GM23338 (cell line): Measurements from ENCODE around the gene B4GAT1. TPM values are rescaled to one million over a fixed set of nuclear protein-coding genes. Genes with fewer than 3 reads are reported as not detected.

Source experiments
- ATAC-seq: fragments of 200-7000 bp; cut with Tn5 transposase; 3 replicates; pipeline ENCODE4 v1.9.1; 2020
- DNase-seq: peaks from one replicate; pipeline ENCODE4 v3.0.0-alpha.2; 2015; ENCODE audit warnings: low spot score
- H2AFZ ChIP-seq: fragments of 200-600 bp; sonication (generic); 2 replicates; pipeline ENCODE4 v1.8.0; 2016; ENCODE audit warnings: antibody characterized with exemption, mild to moderate bottlenecking, moderate library complexity
- H3F3A ChIP-seq: fragments of 200-600 bp; sonication (generic); replicated peaks from 2 replicates; pipeline ENCODE4 v1.8.0; 2017; ENCODE audit warnings: antibody characterized with exemption, mixed run types, low read depth
- H3K27ac ChIP-seq: fragments of 200-600 bp; sonication (generic); 2 replicates; pipeline ENCODE4 v1.6.1; 2016; ENCODE audit warnings: low read depth
- H3K27me3 ChIP-seq: fragments of 200-600 bp; sonication (generic); 2 replicates; pipeline ENCODE4 v1.8.0; 2016; ENCODE audit warnings: mild to moderate bottlenecking, mixed run types, moderate library complexity; ENCODE audit not compliant: insufficient read depth
- H3K36me3 ChIP-seq: fragments of 200-600 bp; sonication (generic); 2 replicates; pipeline ENCODE4 v1.8.0; 2016; ENCODE audit warnings: mild to moderate bottlenecking; ENCODE audit not compliant: insufficient read depth
- H3K4me1 ChIP-seq: fragments of 200-600 bp; sonication (generic); 2 replicates; pipeline ENCODE4 v1.8.0; 2016; ENCODE audit warnings: mild to moderate bottlenecking, moderate library complexity; ENCODE audit not compliant: insufficient read depth
- H3K4me2 ChIP-seq: fragments of 200-600 bp; sonication (generic); 2 replicates; pipeline ENCODE4 v1.7.1; 2017; ENCODE audit warnings: mixed run types
- H3K4me3 ChIP-seq: fragments of 200-600 bp; sonication (generic); 2 replicates; pipeline ENCODE4 v1.6.1; 2016; ENCODE audit warnings: mixed run types
- H3K79me2 ChIP-seq: fragments of 200-600 bp; sonication (generic); replicated peaks from 2 replicates; pipeline ENCODE4 v1.8.0; 2017; ENCODE audit warnings: mild to moderate bottlenecking; ENCODE audit not compliant: insufficient read depth
- H3K9me2 ChIP-seq: fragments of 200-600 bp; sonication (generic); 2 replicates; pipeline ENCODE4 v1.8.0; 2017; ENCODE audit not compliant: insufficient read depth
- H4K20me1 ChIP-seq: fragments of 200-600 bp; sonication (generic); replicated peaks from 2 replicates; pipeline ENCODE4 v1.8.0; 2017; ENCODE audit warnings: mild to moderate bottlenecking; ENCODE audit not compliant: insufficient read depth
- H3K27ac Mint-ChIP-seq: 2 replicates; pipeline ENCODE4 v1.8.0; 2020; ENCODE audit warnings: inconsistent platforms, mild to moderate bottlenecking, moderate library complexity, mixed read lengths
- H3K27me3 Mint-ChIP-seq: 3 replicates; pipeline ENCODE4 v1.8.0; 2022; ENCODE audit warnings: low read depth, mild to moderate bottlenecking, moderate library complexity, mixed read lengths, inconsistent platforms; ENCODE audit not compliant: insufficient read depth, poor library complexity
- H3K36me3 Mint-ChIP-seq: 3 replicates; pipeline ENCODE4 v1.8.0; 2021; ENCODE audit warnings: low read depth, mild to moderate bottlenecking, inconsistent platforms, moderate library complexity, mixed read lengths
- H3K4me1 Mint-ChIP-seq: 3 replicates; pipeline ENCODE4 v1.8.0; 2020; ENCODE audit warnings: mild to moderate bottlenecking, inconsistent platforms, mixed read lengths
- H3K4me3 Mint-ChIP-seq: 3 replicates; pipeline ENCODE4 v1.8.0; 2021; ENCODE audit warnings: moderate library complexity, mild to moderate bottlenecking, inconsistent platforms, mixed read lengths
- H3K9me3 Mint-ChIP-seq: 3 replicates; pipeline ENCODE4 v1.8.0; 2020; ENCODE audit warnings: moderate library complexity, mild to moderate bottlenecking, inconsistent platforms, mixed read lengths
- CREB1 ChIP-seq: fragments of 250-450 bp; sonication (Bioruptor Pico); IDR thresholded peaks from 2 replicates; pipeline ENCODE4 v1.5.0; 2020; ENCODE audit warnings: low read depth, mild to moderate bottlenecking, moderate library complexity
- CTCF ChIP-seq, 2 experiments: fragments of 200-600 bp in 1 of 2; sonication (generic) in 1 of 2; conservative IDR thresholded peaks; 2 replicates each; pipeline versions ENCODE4 v1.5.1 to v1.6.1; 2016 to 2017; ENCODE audit warnings: antibody characterized with exemption in 2 of 2, low read depth in 2 of 2, mild to moderate bottlenecking in 2 of 2, moderate library complexity in 1 of 2
- EZH2 ChIP-seq: fragments of 200-600 bp; sonication (generic); IDR thresholded peaks from one replicate; pipeline ENCODE4 v1.8.0; 2017; ENCODE audit warnings: antibody characterized with exemption, mild to moderate bottlenecking, low read depth; ENCODE audit not compliant: unreplicated experiment
- EZH2phosphoT487 ChIP-seq: fragments of 200-600 bp; sonication (generic); IDR thresholded peaks from one replicate; pipeline ENCODE4 v1.8.1; 2018; ENCODE audit warnings: antibody characterized with exemption; ENCODE audit not compliant: unreplicated experiment
- JUNB ChIP-seq: IDR thresholded peaks from one replicate; pipeline ENCODE4 v1.6.1; 2016; ENCODE audit warnings: antibody characterized with exemption; ENCODE audit not compliant: unreplicated experiment
- NANOG ChIP-seq: IDR thresholded peaks from 2 replicates; pipeline ENCODE4 v1.6.1; 2016; ENCODE audit warnings: antibody characterized with exemption, borderline replicate concordance
- POLR2AphosphoS5 ChIP-seq: IDR thresholded peaks from 2 replicates; pipeline ENCODE4 v1.6.1; 2016; ENCODE audit warnings: antibody characterized with exemption, low read depth
- STAT1 ChIP-seq: IDR thresholded peaks from one replicate; pipeline ENCODE4 v1.6.1; 2016; ENCODE audit warnings: antibody characterized with exemption; ENCODE audit not compliant: unreplicated experiment
- ZNF114 ChIP-seq: fragments of 250-450 bp; sonication (Bioruptor Pico); IDR thresholded peaks from 2 replicates; pipeline ENCODE4 v1.5.0; 2020; ENCODE audit warnings: mild to moderate bottlenecking, moderate library complexity
- ZNF331 ChIP-seq: fragments of 250-450 bp; sonication (Bioruptor Pico); IDR thresholded peaks from 2 replicates; pipeline ENCODE4 v1.5.0; 2020; ENCODE audit warnings: low read depth, mild to moderate bottlenecking, moderate library complexity
- ZNF462 ChIP-seq: fragments of 250-450 bp; sonication (Bioruptor Pico); IDR thresholded peaks from 2 replicates; pipeline ENCODE4 v1.5.0; 2020; ENCODE audit warnings: mild to moderate bottlenecking, moderate library complexity
- polyA plus RNA-seq: library from polyadenylated mRNA; unstranded; fragments of >200 nt; fragmentation: Nextera tagmentation; extraction: Ambion mirVana; gene quantifications from 2 replicates; pipeline ENCODE4 v1.2.1, GENCODE V29; 2016
- total RNA-seq: library from RNA; depleted of rRNA; stranded (reverse); fragments of >200 nt; shearing (Covaris generic); gene quantifications from 2 replicates; pipeline ENCODE4 v1.2.3, GENCODE V29; 2014
- TF ChIP-seq, protein P1 (sequence below): IDR thresholded peaks from one replicate; pipeline ENCODE4 v1.6.1; 2018; ENCODE audit warnings: antibody characterized with exemption; ENCODE audit not compliant: unreplicated experiment
- TF ChIP-seq, protein P2 (sequence below): IDR thresholded peaks from 2 replicates; pipeline ENCODE4 v1.6.1; 2016; ENCODE audit warnings: antibody characterized with exemption

The B4GAT1 gene
- total and polyA plus RNA-seq, 2 experiments from 2014 or later = 23.5 to 41.9 TPM

DNA sequence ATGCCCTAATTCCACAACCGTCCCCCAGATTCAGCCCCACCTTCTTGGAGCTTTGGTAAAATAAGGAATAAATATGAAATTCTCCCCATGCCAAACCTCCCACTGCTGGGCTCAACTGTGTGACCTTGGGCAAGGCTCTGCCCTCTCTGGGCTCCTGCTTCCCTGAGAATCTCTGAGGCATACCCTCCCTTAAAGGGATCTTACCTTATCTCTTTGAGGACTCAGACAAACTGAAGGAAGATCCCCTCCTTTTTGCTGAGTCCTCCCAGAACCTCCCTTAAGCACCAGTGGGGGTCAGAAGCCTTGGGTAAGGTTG lies 33.3 kb downstream of the B4GAT1 start:
- Mint-ChIP-seq H3K4me3 (peak overlapping the region; percentile 81), H3K36me3 (peaks cover 11% of the 10 kb centered on the region; the same call in 2 of the 3 replicates), H3K9me3 (peaks cover 8% of the 10 kb centered on the region), H3K27ac (peak overlapping the region; percentile 74), H3K4me1 (peaks cover 43% of the 10 kb centered on the region), H3K27me3 (peaks cover 21% of the 10 kb centered on the region)
- Histone ChIP-seq H3K4me1 (peaks cover 32% of the 10 kb centered on the region), H4K20me1 (no peaks in the 10 kb centered on the region), H3F3A (peaks cover 16% of the 10 kb centered on the region; the same call in 1 of the 2 replicates), H3K27me3 (no peaks in the 10 kb centered on the region), H3K27ac (no peak overlapping the region), H3K4me2 (peak overlapping the region; percentile 89), H3K4me3 (peak overlapping the region; percentile 80; the same call in 1 of the 2 replicates), H3K9me2 (no peaks in the 10 kb centered on the region), H2AFZ (no peak overlapping the region), H3K36me3 (no peaks in the 10 kb centered on the region), H3K79me2 (no peaks in the 10 kb centered on the region)
- ATAC-seq (no peak), DNase-seq (no peak)
- TF ChIP-seq CREB1 (CRISPR knock-in tag) (no peak), POLR2AphosphoS5 (no peak), EZH2phosphoT487 (no peak), NANOG (no peak), CTCF (conservative IDR thresholded peaks at IDR 0.05; ENCODE audit: low read depth in 2 of 2) (no peak), ZNF462 (CRISPR knock-in tag) (no peak), JUNB (no peak), STAT1 (no peak), ZNF331 (no peak), ZNF114 (CRISPR knock-in tag) (no peak), EZH2 (no peak)
- TF ChIP-seq, protein P1, sequence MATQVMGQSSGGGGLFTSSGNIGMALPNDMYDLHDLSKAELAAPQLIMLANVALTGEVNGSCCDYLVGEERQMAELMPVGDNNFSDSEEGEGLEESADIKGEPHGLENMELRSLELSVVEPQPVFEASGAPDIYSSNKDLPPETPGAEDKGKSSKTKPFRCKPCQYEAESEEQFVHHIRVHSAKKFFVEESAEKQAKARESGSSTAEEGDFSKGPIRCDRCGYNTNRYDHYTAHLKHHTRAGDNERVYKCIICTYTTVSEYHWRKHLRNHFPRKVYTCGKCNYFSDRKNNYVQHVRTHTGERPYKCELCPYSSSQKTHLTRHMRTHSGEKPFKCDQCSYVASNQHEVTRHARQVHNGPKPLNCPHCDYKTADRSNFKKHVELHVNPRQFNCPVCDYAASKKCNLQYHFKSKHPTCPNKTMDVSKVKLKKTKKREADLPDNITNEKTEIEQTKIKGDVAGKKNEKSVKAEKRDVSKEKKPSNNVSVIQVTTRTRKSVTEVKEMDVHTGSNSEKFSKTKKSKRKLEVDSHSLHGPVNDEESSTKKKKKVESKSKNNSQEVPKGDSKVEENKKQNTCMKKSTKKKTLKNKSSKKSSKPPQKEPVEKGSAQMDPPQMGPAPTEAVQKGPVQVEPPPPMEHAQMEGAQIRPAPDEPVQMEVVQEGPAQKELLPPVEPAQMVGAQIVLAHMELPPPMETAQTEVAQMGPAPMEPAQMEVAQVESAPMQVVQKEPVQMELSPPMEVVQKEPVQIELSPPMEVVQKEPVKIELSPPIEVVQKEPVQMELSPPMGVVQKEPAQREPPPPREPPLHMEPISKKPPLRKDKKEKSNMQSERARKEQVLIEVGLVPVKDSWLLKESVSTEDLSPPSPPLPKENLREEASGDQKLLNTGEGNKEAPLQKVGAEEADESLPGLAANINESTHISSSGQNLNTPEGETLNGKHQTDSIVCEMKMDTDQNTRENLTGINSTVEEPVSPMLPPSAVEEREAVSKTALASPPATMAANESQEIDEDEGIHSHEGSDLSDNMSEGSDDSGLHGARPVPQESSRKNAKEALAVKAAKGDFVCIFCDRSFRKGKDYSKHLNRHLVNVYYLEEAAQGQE = no peak
- TF ChIP-seq, protein P2, sequence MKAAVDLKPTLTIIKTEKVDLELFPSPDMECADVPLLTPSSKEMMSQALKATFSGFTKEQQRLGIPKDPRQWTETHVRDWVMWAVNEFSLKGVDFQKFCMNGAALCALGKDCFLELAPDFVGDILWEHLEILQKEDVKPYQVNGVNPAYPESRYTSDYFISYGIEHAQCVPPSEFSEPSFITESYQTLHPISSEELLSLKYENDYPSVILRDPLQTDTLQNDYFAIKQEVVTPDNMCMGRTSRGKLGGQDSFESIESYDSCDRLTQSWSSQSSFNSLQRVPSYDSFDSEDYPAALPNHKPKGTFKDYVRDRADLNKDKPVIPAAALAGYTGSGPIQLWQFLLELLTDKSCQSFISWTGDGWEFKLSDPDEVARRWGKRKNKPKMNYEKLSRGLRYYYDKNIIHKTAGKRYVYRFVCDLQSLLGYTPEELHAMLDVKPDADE = no peak
